Thoracic aorta (tissue), 2 donors: ENCODE data around the gene C6orf120. TPM values are rescaled to one million over a fixed set of nuclear protein-coding genes. Genes with fewer than 3 reads are reported as not detected.

Experiments
- ATAC-seq: fragments of 150-250 bp; one replicate; pipeline ENCODE4 v1.8.0; 2017; ENCODE audit warnings: low read depth; ENCODE audit not compliant: insufficient number of reproducible peaks, low FRiP score
- DNase-seq: peaks from one replicate; pipeline ENCODE4 v3.0.0-alpha.2; 2020; ENCODE audit warnings: low spot score
- H3K27ac ChIP-seq, 2 donors: fragments of 200-600 bp; sonication (generic); 1 replicate in 1 of 2; 2 replicates in 1 of 2; pipeline ENCODE4 v1.5.1; 2016; ENCODE audit warnings: mild to moderate bottlenecking in 2 of 2, moderate library complexity in 2 of 2
- H3K27me3 ChIP-seq: fragments of 200-600 bp; sonication (generic); replicated peaks from 2 replicates; pipeline ENCODE4 v1.6.0; 2016; ENCODE audit warnings: mild to moderate bottlenecking; ENCODE audit not compliant: insufficient read depth
- H3K36me3 ChIP-seq: fragments of 200-600 bp; sonication (generic); one replicate; pipeline ENCODE4 v1.5.1; 2016
- H3K4me1 ChIP-seq, 2 donors: fragments of 200-600 bp; sonication (generic); 1 replicate in 1 of 2; 2 replicates in 1 of 2; pipeline versions ENCODE4 v1.5.1 to v1.6.0; 2016; ENCODE audit warnings: low read depth in 2 of 2, mild to moderate bottlenecking in 1 of 2; ENCODE audit not compliant: control insufficient read depth in 1 of 2
- H3K4me3 ChIP-seq: fragments of 200-600 bp; sonication (generic); 2 replicates; pipeline ENCODE4 v1.5.1; 2016; ENCODE audit warnings: mild to moderate bottlenecking
- H3K9me3 ChIP-seq: fragments of 200-600 bp; sonication (generic); 2 replicates; pipeline ENCODE4 v1.5.1; 2016
- CTCF ChIP-seq: fragments of 200-600 bp; sonication (generic); IDR thresholded peaks from one replicate; pipeline ENCODE4 v1.5.1; 2019; ENCODE audit warnings: antibody characterized with exemption
- total RNA-seq, 2 donors: library from RNA; depleted of rRNA; stranded (reverse); fragments of >200 nt; gene quantifications; one replicate each; pipeline versions ENCODE4 v1.1.0 to v1.2.3, GENCODE V29; 2016

Gene C6orf120
- total RNA-seq, 2 donors from 2014 or later: 30.0 to 37.5 TPM

- no peaks in the 10 kb centered on the region for H3K27me3 ChIP-seq
- no peak overlapping the region for H3K4me3 ChIP-seq
- no peak overlapping the region for H3K27ac ChIP-seq
- H3K36me3 ChIP-seq: no peaks in the 10 kb centered on the region
- no peaks in the 10 kb centered on the region for H3K9me3 ChIP-seq
- DNase-seq (no peak), ATAC-seq (no peak)
- TF ChIP-seq CTCF: no peak
- no peaks in the 10 kb centered on the region for H3K4me1 ChIP-seq
These were observed 37.1 kb downstream of the C6orf120 start for GRCh38 chr6:169738976-169739529.

GRCh38 chr6:169741344-169741743 lies 39.4 kb downstream of the C6orf120 start:
- H3K4me3 ChIP-seq: no peak overlapping the region
- no peaks in the 10 kb centered on the region for H3K27me3 ChIP-seq
- H3K9me3 ChIP-seq: no peaks in the 10 kb centered on the region
- no peak for ATAC-seq
- no peaks in the 10 kb centered on the region for H3K36me3 ChIP-seq
- no peak overlapping the region for H3K27ac ChIP-seq
- no peaks in the 10 kb centered on the region for H3K4me1 ChIP-seq
- TF ChIP-seq CTCF: no peak
- DNase-seq: no peak

- no peak overlapping the region for H3K27ac ChIP-seq
- H3K9me3 ChIP-seq: no peaks in the 10 kb centered on the region
- no peak overlapping the region for H3K4me3 ChIP-seq
- peaks cover 4 to 6% of the 10 kb centered on the region in 2 donors for H3K4me1 ChIP-seq
- DNase-seq (no peak), ATAC-seq (no peak)
- no peaks in the 10 kb centered on the region for H3K36me3 ChIP-seq
- no peak for TF ChIP-seq CTCF
- H3K27me3 ChIP-seq: no peaks in the 10 kb centered on the region
These were observed 43.5 kb downstream of the C6orf120 start for GRCh38 chr6:169745405-169745804.

GRCh38 chr6:169746556-169746955 lies 44.6 kb downstream of the C6orf120 start:
- Histone ChIP-seq H3K27ac (no peak overlapping the region), H3K36me3 (no peaks in the 10 kb centered on the region), H3K9me3 (no peaks in the 10 kb centered on the region), H3K4me1 (peaks cover 9 to 10% of the 10 kb centered on the region in 2 donors), H3K4me3 (no peak overlapping the region), H3K27me3 (no peaks in the 10 kb centered on the region)
- DNase-seq: no peak
- no peak for TF ChIP-seq CTCF
- no peak for ATAC-seq

GRCh38 chr6:169751242-169752073 lies 49.5 kb downstream of the C6orf120 start, which contains the start of the genes DYNLT2 and ERMARD:
Gene DYNLT2 (minus strand): TSS chr6:169751572. CDS start chr6:169751458, 114 bp downstream.
Gene ERMARD (plus strand): TSS chr6:169751622. CDS start chr6:169751658, 36 bp downstream.
- ATAC-seq (peak; percentile 87), DNase-seq (peak; percentile 61)
- Histone ChIP-seq H3K4me3 (peak within 1 kb of the TSS; percentile 88), H3K27ac (peak within 1 kb of the TSS; percentile 91 to 97), H3K9me3 (no peaks in the 10 kb centered on the region), H3K4me1 (peaks cover 14 to 19% of the 10 kb centered on the region in 2 donors), H3K36me3 (no peaks in the 10 kb centered on the region), H3K27me3 (no peaks in the 10 kb centered on the region)
- TF ChIP-seq CTCF: peak; percentile 30
